ENCODE data around the gene PADI6.

The PADI6 gene

GRCh38 chr1:17375651-17376050, 3.7 kb downstream of the PADI6 start:
- in situ Hi-C loops (cut with HindIII; ENCODE audit: low sequenced_read_pairs) = no loop called here
- TF ChIP-seq CTCF (IDR thresholded peaks at IDR 0.05; ENCODE audit: low read depth, low read length, missing control alignments) = no peak
- no peak for DNase-seq (ENCODE audit: low read depth)

GRCh38 chr1:17377325-17377953, 5.4 kb downstream of the PADI6 start:
- DNase-seq (ENCODE audit: low read depth) = no peak
- H3K4me3 ChIP-seq (ENCODE audit: low read depth, low read length) = no peak overlapping the region
- no peak for TF ChIP-seq CTCF (IDR thresholded peaks at IDR 0.05; ENCODE audit: low read depth, low read length, missing control alignments)
- in situ Hi-C loops (cut with HindIII; ENCODE audit: low sequenced_read_pairs) = no loop called here

More at GRCh38 chr1:17375651-17376050, 3.7 kb downstream of the PADI6 start:
- no peak overlapping the region for H3K4me3 ChIP-seq (ENCODE audit: low read depth, low read length)

- no peak for TF ChIP-seq CTCF (IDR thresholded peaks at IDR 0.05; ENCODE audit: low read depth, low read length, missing control alignments)
- in situ Hi-C loops (cut with HindIII; ENCODE audit: low sequenced_read_pairs) = no loop called here
Measured at GRCh38 chr1:17381161-17381560, 9.2 kb downstream of the PADI6 start.

DNA sequence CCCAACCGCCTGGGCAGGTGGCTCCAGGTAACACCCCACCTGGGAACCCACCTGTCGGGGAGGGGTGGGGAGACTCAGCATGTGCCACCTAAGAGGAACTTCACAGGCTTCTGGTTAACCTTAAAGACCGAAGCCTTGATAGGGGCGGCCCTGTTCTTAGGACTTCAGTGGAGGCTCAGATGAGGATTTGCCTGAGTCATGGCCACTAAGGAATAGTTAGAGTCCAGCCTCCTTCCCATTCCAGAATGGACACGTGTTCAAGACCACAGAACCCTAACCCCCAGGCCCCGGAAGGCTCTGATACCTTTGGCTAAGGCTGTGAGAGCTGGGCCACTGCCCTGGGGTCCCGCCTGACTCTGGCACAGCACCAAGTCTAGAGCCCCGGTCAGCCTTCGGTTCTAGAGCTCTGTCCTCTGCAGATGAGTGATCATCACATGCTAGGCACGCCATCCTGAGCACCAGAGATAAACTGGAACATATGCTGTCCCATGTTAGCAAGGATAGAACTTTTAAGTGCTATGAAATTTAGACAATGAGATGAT, 20.3 kb downstream of the PADI6 start:
- no peak for TF ChIP-seq CTCF (IDR thresholded peaks at IDR 0.05; ENCODE audit: low read depth, low read length, missing control alignments)
- in situ Hi-C loops (cut with HindIII; ENCODE audit: low sequenced_read_pairs) = no loop called here
- no peak for DNase-seq (ENCODE audit: low read depth)
- no peak overlapping the region for H3K4me3 ChIP-seq (ENCODE audit: low read depth, low read length)

More at GRCh38 chr1:17381161-17381560, 9.2 kb downstream of the PADI6 start:
- H3K4me3 ChIP-seq (ENCODE audit: low read depth, low read length) = no peak overlapping the region
- no peak for DNase-seq (ENCODE audit: low read depth)

- no peak for DNase-seq (ENCODE audit: low read depth)
- TF ChIP-seq CTCF (IDR thresholded peaks at IDR 0.05; ENCODE audit: low read depth, low read length, missing control alignments) = no peak
- H3K4me3 ChIP-seq (ENCODE audit: low read depth, low read length) = no peak overlapping the region
- in situ Hi-C loops (cut with HindIII; ENCODE audit: low sequenced_read_pairs) = no loop called here
Measured at GRCh38 chr1:17393230-17393629, 21.2 kb downstream of the PADI6 start.

- in situ Hi-C loops (cut with HindIII; ENCODE audit: low sequenced_read_pairs) = no loop called here
- H3K4me3 ChIP-seq (ENCODE audit: low read depth, low read length) = no peak overlapping the region
- no peak for TF ChIP-seq CTCF (IDR thresholded peaks at IDR 0.05; ENCODE audit: low read depth, low read length, missing control alignments)
- no peak for DNase-seq (ENCODE audit: low read depth)
Measured at GRCh38 chr1:17397910-17398695, 26.1 kb downstream of the PADI6 start.
